NOMO-1 treated with DMSO at 0.1 percent for 48 hours (cell line): ENCODE results near the gene FGD4.

Experiments
- DNase-seq: peaks from one replicate; lab custom pipeline; 2025; ENCODE audit not compliant: unreplicated experiment; lab: John Stamatoyannopoulos, UW

Gene FGD4

DNA sequence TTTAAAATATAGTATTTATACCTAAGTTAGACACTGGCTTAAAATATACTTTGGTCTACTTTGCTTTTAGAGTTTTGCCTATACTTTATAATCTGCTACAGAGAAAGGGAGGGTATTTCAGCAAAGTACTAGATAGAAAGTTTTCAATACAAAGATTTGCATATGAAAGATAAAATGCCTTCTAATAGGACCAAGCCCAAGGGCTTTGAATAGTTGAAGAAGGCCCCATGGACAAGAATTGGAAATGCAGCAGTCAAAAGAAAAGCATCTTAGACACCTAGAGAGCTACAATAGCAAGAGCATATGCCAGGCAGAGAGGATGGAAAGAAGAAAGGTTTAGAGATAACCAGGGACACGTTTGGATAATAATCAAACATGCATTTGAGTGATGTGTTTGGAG lies 196.7 kb downstream of the FGD4 start:
- no peak for DNase-seq

DNA sequence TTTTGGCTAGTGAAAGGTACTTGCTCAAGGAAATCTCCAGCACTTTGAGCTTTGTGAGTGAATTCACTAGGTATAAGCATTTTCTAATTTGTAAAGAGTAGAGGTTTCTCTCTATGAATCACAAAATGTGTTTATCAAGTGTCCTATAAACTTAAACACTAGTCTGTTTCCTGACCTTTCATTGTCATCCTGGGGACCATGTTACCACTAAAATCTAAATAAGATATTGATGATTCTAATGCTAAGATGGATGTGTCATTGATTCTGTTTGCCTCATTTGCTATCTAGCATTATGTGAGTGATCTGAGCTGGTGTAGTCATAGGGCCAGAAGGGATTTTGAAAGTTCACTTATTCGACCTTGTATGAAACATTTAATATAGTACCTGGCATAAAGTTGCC lies 199.3 kb downstream of the FGD4 start:
- DNase-seq, result no peak

DNA sequence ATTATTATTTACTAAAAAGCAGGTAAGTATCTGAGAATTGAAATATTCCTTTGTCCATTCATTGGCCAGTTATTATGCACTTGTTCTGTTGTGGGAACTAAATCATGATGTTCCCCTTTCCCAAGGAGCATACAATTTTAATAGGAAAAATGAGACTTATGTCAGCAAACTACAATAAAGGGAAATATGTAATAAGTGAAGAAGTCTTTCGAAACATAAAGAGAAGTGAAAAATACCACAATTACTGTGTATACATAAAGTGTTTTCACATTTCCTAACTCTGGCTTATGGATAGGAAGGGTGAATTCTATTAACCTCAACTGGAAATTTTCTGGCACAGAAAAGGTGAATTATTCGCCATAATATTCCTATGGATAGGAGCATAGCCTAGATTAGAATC lies 201.3 kb downstream of the FGD4 start:
- DNase-seq, result peak; percentile 22

DNA sequence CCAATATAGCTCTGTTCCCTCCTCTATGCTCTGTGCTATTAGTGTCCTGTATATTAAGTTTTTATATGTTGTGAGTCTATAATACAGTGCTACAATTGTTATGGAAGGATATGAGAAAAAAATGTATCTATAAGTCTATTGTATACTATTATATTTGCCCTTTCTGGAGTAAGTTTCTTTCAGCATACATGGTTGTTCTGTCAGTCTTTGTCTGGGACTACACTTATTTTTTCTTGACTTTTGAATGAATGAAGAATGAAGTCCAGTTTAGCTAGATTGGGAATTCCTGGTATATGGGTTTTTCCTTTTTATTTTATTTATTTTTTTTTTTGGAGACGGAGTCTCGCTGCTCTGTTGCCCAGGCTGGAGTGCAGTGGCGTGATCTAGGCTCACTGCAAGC lies 203.7 kb downstream of the FGD4 start:
- DNase-seq, result no peak

GRCh38 chr12:32603858-32604257 lies 204.5 kb downstream of the FGD4 start:
- DNase-seq, result no peak

GRCh38 chr12:32604565-32604964 lies 205.2 kb downstream of the FGD4 start:
- DNase-seq, result no peak

DNA sequence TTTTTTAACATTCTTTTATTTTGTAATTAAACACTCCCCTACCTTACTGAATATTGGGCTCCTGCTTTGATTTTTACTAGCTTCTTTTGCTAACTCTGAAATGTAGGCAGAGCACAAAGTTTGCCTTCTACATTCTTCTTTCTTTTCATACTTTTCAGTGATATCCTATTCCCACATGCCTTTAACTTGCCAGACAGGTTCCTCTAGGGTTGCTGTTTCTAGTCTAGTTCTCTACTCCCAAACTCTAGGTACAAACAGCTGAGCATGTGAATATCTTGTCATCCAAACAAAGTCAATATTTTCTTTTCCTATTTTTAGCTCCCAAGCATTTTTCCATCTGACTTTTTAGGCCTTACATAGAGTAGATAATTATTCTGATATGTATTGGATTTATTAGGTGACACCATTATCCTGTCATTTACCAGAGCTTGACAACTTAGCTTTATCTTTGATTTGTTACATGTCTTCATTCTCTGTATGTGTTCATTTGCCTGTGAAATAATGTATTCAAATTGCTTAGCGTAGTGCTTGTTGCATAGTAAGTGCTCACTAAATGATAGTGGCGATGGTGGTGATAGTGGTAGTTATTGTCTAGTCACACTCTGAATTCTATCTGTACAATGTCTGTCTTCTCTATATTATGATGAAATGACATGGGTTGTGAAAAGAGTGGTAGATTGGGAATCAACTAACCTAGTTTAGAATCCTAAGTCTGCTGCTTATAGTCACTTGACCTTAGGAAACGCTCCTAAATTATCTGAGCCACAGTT lies 206.2 kb downstream of the FGD4 start:
- DNase-seq, result no peak

- no peak for DNase-seq
Measured at GRCh38 chr12:32606443-32606842, 207.1 kb downstream of the FGD4 start.

- no peak for DNase-seq
Measured at GRCh38 chr12:32609966-32610365, 210.6 kb downstream of the FGD4 start.

- no peak for DNase-seq
Measured at GRCh38 chr12:32611986-32612385, 212.6 kb downstream of the FGD4 start.

DNA sequence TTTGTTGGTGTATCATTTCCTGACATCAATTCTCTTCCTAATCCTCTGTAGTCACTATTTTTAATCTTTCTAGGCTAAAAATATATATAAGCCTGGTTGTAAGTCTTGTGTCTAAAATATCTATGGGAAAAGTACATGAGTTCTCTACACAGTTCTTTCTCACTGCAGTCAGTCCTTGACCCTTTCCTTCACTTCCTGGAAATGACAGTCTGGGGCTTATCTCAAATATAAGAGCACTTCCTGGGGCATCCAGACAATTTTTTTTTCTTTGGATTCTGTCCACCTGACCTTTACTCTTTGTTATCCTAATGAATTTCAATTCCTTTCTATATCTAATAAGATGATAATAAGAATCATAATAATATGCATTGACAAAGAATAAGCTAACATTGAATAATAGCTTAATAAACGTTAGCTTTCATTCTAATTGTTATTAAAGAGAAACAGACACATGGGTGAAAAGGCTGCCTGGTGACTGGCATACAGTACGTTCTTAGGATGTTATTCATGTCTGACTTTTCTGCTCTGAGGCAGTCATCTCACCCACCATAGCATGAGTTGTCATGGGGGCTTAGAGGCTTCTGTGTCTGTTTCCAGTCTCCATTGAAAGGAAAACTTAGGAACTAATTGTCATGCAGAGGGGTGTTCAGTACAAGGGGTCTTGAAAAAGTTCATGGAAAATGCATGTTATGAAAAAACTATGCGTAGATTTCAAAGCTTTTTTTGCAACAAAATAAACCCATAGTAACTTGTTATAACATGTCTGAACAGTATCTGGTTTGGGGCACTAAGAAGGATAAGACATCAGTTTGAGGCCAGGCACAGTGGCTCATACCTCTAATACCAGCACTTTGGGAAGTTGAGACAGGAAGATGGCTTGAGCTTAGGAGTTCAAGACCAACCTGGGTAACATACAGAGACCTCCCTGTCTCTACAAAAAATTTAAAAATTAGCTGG lies 213.6 kb downstream of the FGD4 start:
- no peak for DNase-seq

DNA sequence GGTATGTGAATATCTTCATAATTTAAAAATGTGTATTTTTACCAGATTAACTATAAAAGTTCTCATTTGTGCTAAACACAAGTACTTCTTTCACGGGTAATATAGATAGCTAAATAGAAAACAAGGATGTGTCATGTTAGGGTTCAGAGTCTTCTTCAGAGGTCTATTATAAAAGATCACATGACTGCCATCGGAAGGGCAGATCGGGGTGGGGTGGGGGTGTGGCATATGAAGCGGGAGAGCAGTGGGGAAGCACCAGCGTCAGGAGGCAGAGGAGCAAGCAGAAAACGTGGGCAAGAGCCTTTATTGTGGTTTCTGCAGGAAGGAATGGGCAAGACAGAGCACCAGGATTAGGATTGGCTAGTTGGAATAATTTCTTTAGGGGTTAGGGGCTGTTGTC lies 216.1 kb downstream of the FGD4 start:
- no peak for DNase-seq

GRCh38 chr12:32617534-32617933 lies 218.2 kb downstream of the FGD4 start:
- DNase-seq, result no peak

DNA sequence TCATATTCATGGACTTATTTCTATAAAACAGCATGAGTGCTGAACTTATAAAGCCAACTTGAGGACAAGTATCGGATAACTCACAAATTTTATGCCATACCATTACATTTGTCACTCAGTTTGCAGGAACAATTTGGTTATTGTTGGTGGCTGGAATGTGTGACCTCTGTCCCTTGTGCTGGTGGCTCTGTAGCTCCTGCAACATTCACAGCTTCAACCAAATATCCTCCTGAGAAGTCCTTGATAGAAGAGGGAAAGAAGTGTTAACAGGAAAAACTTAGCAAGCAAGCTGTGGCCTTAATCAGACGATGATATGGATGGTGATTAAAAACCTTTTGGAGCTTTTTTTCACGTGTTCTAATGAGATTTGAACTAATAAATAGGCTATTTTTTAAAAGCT lies 218.8 kb downstream of the FGD4 start:
- DNase-seq, result no peak

DNA sequence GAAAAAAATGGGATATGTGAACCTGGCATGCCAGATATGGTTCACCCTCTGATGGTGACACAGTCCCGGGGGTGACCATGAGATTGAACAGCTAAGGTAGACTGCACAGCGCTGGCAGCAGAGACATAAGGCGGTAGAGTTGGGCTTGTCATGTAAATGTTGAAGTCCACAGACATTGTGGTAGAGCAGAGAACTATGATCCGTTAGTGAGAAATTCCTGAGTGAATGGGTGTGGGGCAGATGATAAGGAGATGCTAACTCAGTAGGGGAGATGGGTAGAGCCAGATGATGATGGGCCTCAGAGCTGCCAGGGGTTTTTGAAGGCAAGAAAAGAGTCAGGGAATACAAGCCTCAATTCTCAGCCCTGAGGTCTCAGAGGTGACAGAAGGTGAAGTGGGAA lies 228.6 kb downstream of the FGD4 start:
- DNase-seq, result no peak

GRCh38 chr12:32641287-32641901 lies 242.0 kb downstream of the FGD4 start:
- DNase-seq, result no peak

- DNase-seq, result no peak
Measured at GRCh38 chr12:32644431-32644830, 245.1 kb downstream of the FGD4 start.

GRCh38 chr12:32647275-32647674 lies 247.9 kb downstream of the FGD4 start:
- DNase-seq, result no peak

DNA sequence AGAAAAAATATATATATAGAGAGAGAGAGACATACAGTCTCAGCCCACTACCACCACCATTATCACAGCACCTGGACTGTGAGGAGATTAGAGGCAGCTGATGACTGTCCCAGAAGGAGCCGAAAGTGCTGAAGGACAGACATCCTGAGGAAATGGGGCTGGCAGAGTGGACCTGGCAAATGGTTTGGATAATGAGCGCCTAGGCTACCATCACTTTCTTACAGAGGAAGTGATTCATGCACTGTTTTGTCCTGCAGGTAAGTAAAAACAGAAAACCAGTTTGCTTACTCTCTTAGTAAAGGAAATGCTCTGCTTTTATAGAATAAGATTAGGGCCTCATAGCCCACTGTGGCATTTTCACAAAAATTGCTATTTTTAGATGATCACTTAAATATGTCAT lies 251.2 kb downstream of the FGD4 start:
- no peak for DNase-seq

GRCh38 chr12:32651151-32651955 lies 252.0 kb downstream of the FGD4 start:
- DNase-seq, result no peak

- DNase-seq, result no peak
Measured at GRCh38 chr12:32651956-32652210, 252.5 kb downstream of the FGD4 start.
